Iris pigment epithelial cell (primary cell): Measurements from ENCODE around the gene MED23.
A peak's percentile ranks its signal among the peaks of the same experiment; 100 is the strongest.

ENCODE experiments used
- DNase-seq: peaks from one replicate; pipeline ENCODE4 v3.0.0-alpha.2; 2011; ENCODE audit warnings: low read depth

The MED23 gene, protein sequence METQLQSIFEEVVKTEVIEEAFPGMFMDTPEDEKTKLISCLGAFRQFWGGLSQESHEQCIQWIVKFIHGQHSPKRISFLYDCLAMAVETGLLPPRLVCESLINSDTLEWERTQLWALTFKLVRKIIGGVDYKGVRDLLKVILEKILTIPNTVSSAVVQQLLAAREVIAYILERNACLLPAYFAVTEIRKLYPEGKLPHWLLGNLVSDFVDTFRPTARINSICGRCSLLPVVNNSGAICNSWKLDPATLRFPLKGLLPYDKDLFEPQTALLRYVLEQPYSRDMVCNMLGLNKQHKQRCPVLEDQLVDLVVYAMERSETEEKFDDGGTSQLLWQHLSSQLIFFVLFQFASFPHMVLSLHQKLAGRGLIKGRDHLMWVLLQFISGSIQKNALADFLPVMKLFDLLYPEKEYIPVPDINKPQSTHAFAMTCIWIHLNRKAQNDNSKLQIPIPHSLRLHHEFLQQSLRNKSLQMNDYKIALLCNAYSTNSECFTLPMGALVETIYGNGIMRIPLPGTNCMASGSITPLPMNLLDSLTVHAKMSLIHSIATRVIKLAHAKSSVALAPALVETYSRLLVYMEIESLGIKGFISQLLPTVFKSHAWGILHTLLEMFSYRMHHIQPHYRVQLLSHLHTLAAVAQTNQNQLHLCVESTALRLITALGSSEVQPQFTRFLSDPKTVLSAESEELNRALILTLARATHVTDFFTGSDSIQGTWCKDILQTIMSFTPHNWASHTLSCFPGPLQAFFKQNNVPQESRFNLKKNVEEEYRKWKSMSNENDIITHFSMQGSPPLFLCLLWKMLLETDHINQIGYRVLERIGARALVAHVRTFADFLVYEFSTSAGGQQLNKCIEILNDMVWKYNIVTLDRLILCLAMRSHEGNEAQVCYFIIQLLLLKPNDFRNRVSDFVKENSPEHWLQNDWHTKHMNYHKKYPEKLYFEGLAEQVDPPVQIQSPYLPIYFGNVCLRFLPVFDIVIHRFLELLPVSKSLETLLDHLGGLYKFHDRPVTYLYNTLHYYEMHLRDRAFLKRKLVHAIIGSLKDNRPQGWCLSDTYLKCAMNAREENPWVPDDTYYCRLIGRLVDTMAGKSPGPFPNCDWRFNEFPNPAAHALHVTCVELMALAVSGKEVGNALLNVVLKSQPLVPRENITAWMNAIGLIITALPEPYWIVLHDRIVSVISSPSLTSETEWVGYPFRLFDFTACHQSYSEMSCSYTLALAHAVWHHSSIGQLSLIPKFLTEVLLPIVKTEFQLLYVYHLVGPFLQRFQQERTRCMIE (N-terminal part only)

GRCh38 chr6:131627724-131628682 lies at the start of gene MED23:
Gene MED23 (minus strand): TSS chr6:131628242. CDS start chr6:131628049, 193 bp downstream.
- peak; percentile 96 for DNase-seq

GRCh38 chr6:131673184-131673583 lies 45.1 kb upstream of the MED23 start:
- no peak for DNase-seq

GRCh38 chr6:131669891-131670290 lies 41.8 kb upstream of the MED23 start:
- peak; percentile 31 for DNase-seq

GRCh38 chr6:131663578-131664165 lies 35.6 kb upstream of the MED23 start:
- DNase-seq, result no peak

DNA sequence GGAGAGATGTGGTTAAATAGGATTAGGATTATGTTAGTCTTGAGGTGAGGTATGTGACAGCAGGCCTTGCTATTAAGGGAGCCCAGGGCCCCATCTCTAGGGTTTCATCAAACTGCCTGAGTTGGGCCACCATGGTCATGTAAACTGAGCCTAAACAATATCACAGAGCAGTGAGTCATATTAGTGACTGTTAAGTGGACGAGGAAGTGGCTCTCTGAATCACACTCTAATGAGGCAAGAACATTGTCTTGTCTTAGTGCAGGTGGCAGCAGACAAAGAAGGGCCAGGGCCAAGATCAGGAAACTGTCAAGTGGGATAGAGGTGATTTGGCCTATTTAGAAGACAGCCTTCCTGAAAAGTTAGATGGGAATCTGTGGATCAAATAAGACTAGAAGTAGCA lies 32.2 kb upstream of the MED23 start:
- peak; percentile 41 for DNase-seq

GRCh38 chr6:131658287-131658686 lies 30.2 kb upstream of the MED23 start:
- no peak for DNase-seq

DNA sequence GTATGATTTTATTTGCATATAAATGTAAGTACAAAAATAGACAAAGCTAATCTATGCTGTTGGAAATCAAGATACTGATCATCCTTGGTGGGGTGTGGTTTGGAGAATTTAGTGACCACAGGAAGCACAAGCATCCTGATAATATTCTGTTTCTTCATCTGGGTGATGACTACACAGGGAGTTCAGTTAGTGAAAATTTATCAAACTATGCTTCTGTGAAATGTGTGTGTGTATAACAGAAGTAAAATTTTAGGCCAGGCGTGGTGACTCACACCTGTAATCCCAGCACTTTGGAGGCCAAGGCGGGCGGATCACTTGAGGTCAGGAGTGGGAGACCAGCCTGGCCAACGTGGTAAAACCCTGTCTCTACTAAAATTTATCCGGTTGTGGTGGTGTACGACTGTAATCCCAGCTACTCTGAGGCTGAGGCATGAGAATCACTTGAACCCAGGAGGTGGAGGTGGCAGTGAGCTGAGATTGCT lies 29.6 kb upstream of the MED23 start:
- DNase-seq, result peak; percentile 83

- peak; percentile 2 for DNase-seq
Measured at GRCh38 chr6:131657222-131657621, 29.2 kb upstream of the MED23 start.

DNA sequence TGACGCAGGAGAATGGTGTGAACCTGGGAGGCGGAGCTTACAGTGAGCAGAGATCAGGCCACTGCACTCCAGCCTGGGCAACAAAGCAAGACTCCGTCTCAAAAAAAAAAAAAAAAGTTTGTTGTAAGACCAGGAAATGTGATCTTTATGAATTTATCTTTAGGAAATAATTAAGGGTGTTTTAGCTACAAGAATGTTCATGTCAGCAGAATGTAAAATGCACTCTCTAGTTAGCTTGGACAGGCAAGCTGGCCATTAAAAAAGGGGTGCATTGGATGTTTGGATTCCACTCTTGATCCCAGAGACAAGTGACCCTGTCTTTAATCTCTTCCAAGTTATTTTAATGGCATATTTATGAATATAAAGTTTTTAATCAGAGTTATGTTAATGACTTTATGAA lies 28.6 kb upstream of the MED23 start:
- DNase-seq, result no peak

DNA sequence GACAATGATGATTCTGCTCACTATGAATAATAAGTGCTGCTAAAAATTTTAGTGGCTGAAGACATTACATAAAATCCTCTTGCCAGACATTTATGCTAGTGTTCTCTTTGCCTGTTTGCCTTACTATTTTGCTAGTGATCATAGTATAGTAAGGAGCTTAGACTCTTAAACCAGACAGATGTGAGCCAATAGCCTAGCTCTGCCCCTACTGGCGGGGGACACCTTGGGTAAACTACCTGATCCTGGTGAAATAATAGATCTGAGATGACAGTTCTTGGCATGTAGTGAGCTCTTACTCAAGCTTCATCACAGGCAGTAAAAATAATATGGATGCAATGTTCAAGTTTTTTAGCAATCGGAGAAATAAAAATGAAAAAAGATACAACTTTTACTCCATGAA lies 27.9 kb upstream of the MED23 start:
- DNase-seq, result no peak

GRCh38 chr6:131655387-131655786 lies 27.3 kb upstream of the MED23 start:
- DNase-seq, result no peak

- no peak for DNase-seq
Measured at GRCh38 chr6:131654326-131654725, 26.3 kb upstream of the MED23 start.

DNA sequence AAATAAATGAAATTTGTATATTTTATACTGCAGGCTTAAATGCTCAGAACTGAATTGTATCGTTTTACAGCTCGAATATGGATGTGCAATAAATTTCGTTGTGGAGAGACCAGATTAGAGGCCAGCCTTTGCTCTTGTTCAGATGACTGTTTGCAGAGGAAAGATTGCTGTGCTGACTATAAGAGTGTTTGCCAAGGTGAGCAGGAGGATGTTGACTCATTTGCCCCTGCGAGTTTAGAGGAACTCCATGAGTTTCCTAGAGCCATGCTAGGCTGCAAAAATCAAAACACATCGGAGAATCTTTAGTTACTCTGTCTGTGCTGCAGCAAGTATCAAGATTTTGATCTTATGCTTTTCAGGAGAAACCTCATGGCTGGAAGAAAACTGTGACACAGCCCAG lies 24.4 kb upstream of the MED23 start:
- DNase-seq, result peak; percentile 43

DNA sequence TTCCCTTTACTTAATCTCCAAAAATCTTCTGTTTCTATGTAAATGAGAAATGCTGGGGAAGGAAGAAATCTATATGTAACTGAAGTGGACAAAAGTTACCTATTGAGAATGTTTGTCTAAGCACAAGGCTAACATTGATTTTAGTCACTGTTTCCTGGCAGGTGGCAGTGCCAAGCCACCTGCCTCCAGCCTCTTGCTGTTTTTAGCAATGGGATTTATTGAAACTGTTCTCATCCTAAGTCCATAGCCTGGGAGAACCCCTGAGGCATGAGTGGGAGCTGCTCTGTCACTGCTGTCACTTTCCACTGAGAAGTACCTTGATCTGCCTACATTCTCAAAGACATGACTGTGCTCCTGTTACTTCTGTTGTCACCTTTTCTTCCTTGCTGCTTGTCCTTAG lies 23.7 kb upstream of the MED23 start:
- no peak for DNase-seq

GRCh38 chr6:131646249-131646670 lies 18.2 kb upstream of the MED23 start:
- no peak for DNase-seq

GRCh38 chr6:131645846-131646245 lies 17.8 kb upstream of the MED23 start:
- no peak for DNase-seq

DNA sequence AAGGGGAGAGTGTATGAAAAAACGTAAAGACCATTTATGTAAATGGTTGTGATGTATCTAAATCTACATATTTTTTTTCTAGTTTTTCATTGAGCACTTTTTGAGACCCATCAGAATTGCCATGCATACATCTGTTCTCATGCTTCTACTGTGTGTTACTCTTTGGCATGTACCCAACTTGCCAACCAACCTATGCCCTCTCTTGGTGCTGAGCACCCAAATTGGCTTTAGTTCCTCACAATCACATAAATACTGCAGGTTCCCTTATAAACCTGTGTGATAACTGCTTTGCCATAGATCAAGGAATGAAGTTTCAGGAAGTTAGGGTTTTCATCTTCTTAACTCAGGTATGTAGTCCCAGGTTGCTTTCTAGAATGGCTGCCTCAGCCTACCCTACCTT lies 16.9 kb upstream of the MED23 start:
- no peak for DNase-seq

DNA sequence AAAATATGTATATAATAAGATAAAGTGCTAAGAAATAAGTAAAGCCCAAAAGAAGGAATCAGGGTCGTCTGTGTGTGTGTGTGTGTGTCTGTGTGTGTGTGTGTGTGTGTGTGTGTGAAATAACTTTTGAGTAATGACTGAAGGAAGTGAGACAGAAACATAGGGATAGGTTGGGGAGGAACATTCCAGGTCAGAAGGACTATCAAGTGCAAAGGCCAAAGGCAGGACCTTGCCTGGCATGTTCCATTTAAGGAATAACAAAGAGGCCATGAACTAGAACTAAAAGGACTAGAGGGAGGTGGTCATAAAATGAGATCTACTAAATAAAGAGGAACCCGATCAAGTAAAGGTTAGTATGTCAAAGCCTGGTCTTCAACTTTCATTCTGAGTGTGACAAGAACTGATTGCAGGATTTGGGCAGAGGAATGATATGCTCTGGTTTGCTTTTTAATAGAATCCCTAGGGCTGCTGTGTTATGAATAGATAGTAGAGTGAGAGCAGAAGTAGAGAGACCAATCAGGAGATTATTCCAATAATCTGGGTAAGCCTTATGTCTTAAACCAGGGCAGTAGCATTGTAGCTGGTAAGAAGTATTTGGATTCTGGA lies 15.9 kb upstream of the MED23 start:
- DNase-seq, result no peak

DNA sequence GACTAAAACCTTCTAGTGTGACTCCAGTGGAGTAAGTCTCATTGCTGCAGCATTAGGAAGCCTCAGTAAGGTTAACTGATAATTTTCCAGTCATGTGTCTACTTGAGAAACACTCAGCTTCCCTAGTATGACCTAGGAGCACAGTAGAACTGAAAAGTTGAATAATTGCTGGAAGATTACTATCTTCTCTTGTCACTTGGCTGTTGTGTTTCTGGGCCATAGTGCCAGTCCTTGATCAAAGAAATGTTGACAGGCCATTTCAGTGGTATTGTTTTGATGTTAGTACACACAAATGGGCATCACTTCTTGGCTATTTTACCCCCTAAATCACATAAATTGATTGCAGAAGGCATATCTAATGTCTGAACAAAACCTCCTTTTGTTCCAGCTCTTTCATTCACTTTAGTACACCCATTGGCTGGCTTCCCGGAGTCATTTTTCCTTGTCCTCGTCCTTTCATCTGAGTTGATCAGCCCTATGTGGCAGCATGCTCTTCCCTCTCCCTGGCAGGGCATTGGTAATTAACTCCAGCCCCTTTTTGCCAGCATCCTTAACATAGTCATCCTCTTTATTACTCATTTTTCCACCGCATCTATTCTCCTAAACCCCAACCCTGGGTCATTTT lies 15.1 kb upstream of the MED23 start:
- no peak for DNase-seq

GRCh38 chr6:131642565-131642964 lies 14.5 kb upstream of the MED23 start:
- DNase-seq, result no peak
